Hepatocyte (in vitro differentiated cells): ENCODE measurements around the gene GOLGA6L10.
"Not testable (repeated sequence)": the region's sequence is repeated elsewhere in the genome, so short reads cannot be mapped to it uniquely, and the experiment has no call there.

Experiments used
- EZH2 ChIP-seq: fragments of 200-600 bp; sonication (generic); IDR thresholded peaks from 2 replicates; pipeline ENCODE4 v1.6.1; 2016; ENCODE audit warnings: antibody characterized with exemption, mild to moderate bottlenecking, borderline replicate concordance
- EZH2phosphoT487 ChIP-seq: fragments of 200-600 bp; sonication (generic); IDR thresholded peaks from one replicate; pipeline ENCODE4 v1.6.1; 2018; ENCODE audit warnings: antibody characterized with exemption, mild to moderate bottlenecking, low read depth, moderate library complexity; ENCODE audit not compliant: unreplicated experiment, severe bottlenecking
- TF ChIP-seq, protein P1 (sequence below): fragments of 200-600 bp; sonication (generic); IDR thresholded peaks from 2 replicates; pipeline ENCODE4 v1.5.1; 2016; ENCODE audit warnings: antibody characterized with exemption, mild to moderate bottlenecking; ENCODE audit not compliant: poor library complexity

DNA sequence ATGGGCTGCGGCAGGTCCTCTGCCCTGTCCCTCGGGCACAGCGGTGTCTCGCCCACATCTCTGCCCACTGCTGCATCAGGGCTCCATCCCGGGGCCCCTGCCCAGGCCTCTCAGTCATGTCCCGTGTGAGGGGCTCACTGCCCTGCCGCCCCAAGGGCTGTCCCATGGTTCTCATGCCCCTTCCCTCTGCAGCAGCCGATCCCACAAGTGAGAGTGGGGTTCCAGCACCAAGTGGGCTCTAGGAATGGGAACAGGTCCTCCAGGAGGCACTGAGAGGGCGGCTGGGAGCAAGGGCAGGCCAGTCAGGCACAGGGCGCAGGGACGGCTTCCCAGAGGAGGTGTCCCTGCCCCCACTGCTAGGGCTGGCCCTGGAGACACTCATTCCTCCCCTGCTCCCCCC, 18.4 kb downstream of the GOLGA6L10 start:
- not testable (repeated sequence) for TF ChIP-seq EZH2, EZH2phosphoT487
- TF ChIP-seq, protein P1, sequence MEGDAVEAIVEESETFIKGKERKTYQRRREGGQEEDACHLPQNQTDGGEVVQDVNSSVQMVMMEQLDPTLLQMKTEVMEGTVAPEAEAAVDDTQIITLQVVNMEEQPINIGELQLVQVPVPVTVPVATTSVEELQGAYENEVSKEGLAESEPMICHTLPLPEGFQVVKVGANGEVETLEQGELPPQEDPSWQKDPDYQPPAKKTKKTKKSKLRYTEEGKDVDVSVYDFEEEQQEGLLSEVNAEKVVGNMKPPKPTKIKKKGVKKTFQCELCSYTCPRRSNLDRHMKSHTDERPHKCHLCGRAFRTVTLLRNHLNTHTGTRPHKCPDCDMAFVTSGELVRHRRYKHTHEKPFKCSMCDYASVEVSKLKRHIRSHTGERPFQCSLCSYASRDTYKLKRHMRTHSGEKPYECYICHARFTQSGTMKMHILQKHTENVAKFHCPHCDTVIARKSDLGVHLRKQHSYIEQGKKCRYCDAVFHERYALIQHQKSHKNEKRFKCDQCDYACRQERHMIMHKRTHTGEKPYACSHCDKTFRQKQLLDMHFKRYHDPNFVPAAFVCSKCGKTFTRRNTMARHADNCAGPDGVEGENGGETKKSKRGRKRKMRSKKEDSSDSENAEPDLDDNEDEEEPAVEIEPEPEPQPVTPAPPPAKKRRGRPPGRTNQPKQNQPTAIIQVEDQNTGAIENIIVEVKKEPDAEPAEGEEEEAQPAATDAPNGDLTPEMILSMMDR: not testable (repeated sequence)
